Muscle of leg (tissue), 11 donors: ENCODE results near the gene VWCE. TPM values are rescaled to one million over a fixed set of nuclear protein-coding genes. Genes with fewer than 3 reads are reported as not detected.

ENCODE experiments used
- DNase-seq: peaks from one replicate; pipeline ENCODE4 v3.0.0; 2013
- H3K27ac ChIP-seq: one replicate; pipeline ENCODE4 v1.5.1; 2013; ENCODE audit warnings: mild to moderate bottlenecking, low read length, control low read depth
- H3K27me3 ChIP-seq: one replicate; pipeline ENCODE4 v1.6.1; 2013; ENCODE audit warnings: low read length; ENCODE audit not compliant: control insufficient read depth, insufficient read depth
- H3K36me3 ChIP-seq: one replicate; pipeline ENCODE4 v1.6.1; 2013; ENCODE audit warnings: low read length; ENCODE audit not compliant: control insufficient read depth, insufficient read depth
- H3K4me1 ChIP-seq: one replicate; pipeline ENCODE4 v1.6.1; 2013; ENCODE audit warnings: low read length; ENCODE audit not compliant: control insufficient read depth, insufficient read depth
- H3K4me3 ChIP-seq: one replicate; pipeline ENCODE4 v1.5.1; 2013; ENCODE audit warnings: low read length, control low read depth
- H3K9me3 ChIP-seq: replicated peaks from 2 replicates; pipeline ENCODE4 v1.6.1; 2013; ENCODE audit warnings: low read depth, low read length; ENCODE audit not compliant: control insufficient read depth
- WGBS: methylation state at CpG from one replicate; pipeline ENCODE4 v1.1.5; 2013; ENCODE audit warnings: missing lambda C conversion rate; ENCODE audit not compliant: insufficient coverage; 5-methylcytosine and 5-hydroxymethylcytosine counted together
- polyA plus RNA-seq, 8 donors: library from polyadenylated mRNA; unstranded; fragments of 120-200 nt; gene quantifications; one replicate each; pipeline versions ENCODE4 v1.2.1 to v1.2.3, GENCODE V29; 2013; ENCODE audit warnings: inconsistent platforms in 1 of 8, low replicate concordance in 1 of 8; ENCODE audit not compliant: insufficient read length in 8 of 8, insufficient read depth in 1 of 8
- total RNA-seq: library from RNA; stranded (reverse); fragments of 120-200 nt; gene quantifications from one replicate; pipeline ENCODE4 v1.2.4, GENCODE V29; 2013

VWCE gene
- total and polyA plus RNA-seq, 9 donors = 3.3 to 10.2 (median 5.0) TPM

DNA sequence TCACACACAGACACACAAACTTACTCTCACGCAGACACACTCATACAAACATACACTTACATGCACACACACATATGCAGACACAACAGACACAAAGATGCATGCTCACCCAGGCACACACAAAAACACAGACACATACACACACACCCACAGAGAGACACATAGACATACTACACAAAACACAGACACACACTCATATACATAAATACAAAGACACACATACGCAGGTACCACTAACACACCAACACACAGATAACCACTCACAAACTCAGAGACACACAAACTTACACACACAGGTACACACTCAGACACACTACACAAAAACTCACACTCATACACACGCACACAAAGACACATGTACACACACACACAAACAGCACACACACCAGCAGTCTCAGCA lies 22.4 kb downstream of the VWCE start:
- no peaks in the 10 kb centered on the region for H3K9me3 ChIP-seq
- no peak overlapping the region for H3K27ac ChIP-seq
- H3K27me3 ChIP-seq = no peaks in the 10 kb centered on the region
- H3K4me3 ChIP-seq = no peak overlapping the region
- WGBS = 91% methylated on average over 3 of the region's 3 CpGs
- H3K36me3 ChIP-seq = peaks cover 17% of the 10 kb centered on the region
- H3K4me1 ChIP-seq = peaks cover 3% of the 10 kb centered on the region
- DNase-seq = no peak

DNA sequence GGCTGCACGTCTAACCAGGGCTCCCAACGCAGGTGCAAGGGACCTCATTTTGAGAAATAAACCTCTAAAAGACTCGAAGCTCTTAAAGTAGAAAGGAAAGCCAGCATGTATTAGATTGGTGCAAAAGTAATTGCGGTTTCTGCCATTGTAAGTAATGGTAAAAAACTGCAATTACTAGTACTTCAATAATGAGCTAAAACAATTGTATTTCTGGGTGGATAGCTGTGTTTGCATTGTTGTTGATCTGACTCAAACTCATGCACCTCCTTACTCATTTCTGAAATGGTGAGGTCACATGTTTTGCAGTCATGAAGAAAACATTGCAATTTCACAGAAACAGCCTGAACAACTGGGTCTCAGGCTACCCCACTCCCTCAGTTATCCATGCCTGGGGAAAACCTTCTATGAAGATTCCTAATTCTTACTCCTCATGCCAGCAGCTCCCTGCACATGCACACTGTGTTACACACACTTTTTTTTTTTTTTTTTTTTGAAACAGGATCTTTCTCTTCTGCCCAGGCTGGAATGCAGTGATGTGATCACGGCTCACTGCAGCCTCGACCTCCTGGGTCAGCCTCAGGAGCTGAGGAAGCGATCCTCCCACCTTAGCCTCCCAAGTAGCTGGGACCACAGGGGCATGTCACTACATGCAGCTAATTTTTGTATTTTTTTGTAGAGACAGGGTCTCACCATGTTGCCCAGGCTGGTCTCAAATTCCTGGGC lies 24.6 kb downstream of the VWCE start:
- no peak for DNase-seq
- WGBS = 80% methylated on average over 2 of the region's 7 CpGs

DNA sequence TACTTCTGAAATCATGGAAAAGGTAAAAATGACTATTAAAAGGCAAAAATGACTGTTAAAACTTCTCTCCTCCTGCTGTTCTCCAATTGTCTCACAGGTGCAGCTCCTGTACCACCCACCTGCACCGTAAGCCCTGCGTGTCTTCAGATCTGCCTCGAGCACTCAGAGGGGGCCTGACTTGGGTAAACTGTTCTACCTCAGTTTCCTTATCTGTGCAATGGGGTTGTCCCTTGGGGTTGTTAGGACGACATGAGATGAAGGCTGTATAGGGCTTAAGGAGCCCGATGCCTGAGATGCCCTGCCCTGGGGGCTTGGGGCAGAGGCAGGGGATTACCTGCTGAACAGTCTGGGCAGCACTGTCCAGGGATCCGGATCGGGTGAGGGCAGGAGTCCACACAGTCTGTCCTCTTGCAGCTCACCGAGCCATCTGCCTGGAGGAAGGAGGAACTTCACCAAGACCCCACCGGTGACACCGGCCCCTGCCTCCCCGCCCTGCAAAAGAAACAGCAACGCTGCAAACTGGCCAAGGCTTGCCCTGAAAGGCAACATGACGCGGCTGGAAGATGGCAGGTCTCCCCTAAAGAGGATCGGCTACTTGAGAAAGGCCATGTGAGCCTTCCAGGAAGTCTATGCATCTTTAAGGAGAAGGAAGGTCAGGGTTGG lies 26.4 kb downstream of the VWCE start:
- Histone ChIP-seq H3K9me3 (no peaks in the 10 kb centered on the region), H3K27me3 (no peaks in the 10 kb centered on the region), H3K36me3 (peaks cover 13% of the 10 kb centered on the region), H3K27ac (no peak overlapping the region), H3K4me3 (no peak overlapping the region), H3K4me1 (peaks cover 3% of the 10 kb centered on the region)
- 88% methylated on average over 11 of the region's 15 CpGs for WGBS
- DNase-seq = no peak

More for the DNA sequence above, 24.6 kb downstream of the VWCE start:
- Histone ChIP-seq H3K27me3 (no peaks in the 10 kb centered on the region), H3K4me3 (no peak overlapping the region), H3K4me1 (peaks cover 3% of the 10 kb centered on the region), H3K9me3 (no peaks in the 10 kb centered on the region), H3K36me3 (peaks cover 16% of the 10 kb centered on the region), H3K27ac (no peak overlapping the region)

GRCh38 chr11:61267437-61267841 lies 27.7 kb downstream of the VWCE start:
- DNase-seq = no peak
- Histone ChIP-seq H3K27me3 (no peaks in the 10 kb centered on the region), H3K9me3 (no peaks in the 10 kb centered on the region), H3K4me3 (no peak overlapping the region), H3K36me3 (peaks cover 13% of the 10 kb centered on the region), H3K27ac (no peak overlapping the region), H3K4me1 (no peaks in the 10 kb centered on the region)
- WGBS = 78% methylated on average over 4 of the region's 6 CpGs

DNA sequence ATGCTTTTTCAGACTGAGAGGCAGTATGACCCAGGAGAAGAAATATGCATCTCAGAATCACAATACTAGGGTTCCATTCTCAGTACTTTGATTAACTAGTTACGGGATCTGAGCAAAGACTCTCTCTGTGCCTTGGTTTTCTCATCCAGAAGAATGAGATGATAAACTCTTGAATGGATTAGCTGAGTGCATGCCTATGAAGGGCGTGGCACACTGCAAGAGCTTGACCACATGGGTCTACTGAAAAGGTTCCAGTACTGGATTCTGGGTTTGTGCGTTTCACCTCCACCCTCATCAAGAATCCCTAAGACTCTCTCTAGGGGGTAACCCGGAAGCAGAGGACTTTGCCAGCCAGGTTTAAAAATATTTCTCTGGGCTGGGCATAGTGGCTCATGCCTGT lies 28.5 kb downstream of the VWCE start:
- Histone ChIP-seq H3K27ac (no peak overlapping the region), H3K36me3 (peaks cover 13% of the 10 kb centered on the region), H3K4me1 (no peaks in the 10 kb centered on the region), H3K9me3 (no peaks in the 10 kb centered on the region), H3K27me3 (no peaks in the 10 kb centered on the region), H3K4me3 (no peak overlapping the region)
- DNase-seq = no peak
- WGBS = 80% methylated on average over 2 of the region's 4 CpGs

GRCh38 chr11:61265357-61265756 lies 29.8 kb downstream of the VWCE start:
- no peak overlapping the region for H3K4me3 ChIP-seq
- H3K9me3 ChIP-seq = no peaks in the 10 kb centered on the region
- H3K36me3 ChIP-seq = peaks cover 13% of the 10 kb centered on the region
- DNase-seq = no peak
- WGBS = 86% methylated on average over 9 of the region's 14 CpGs
- H3K4me1 ChIP-seq = no peaks in the 10 kb centered on the region
- H3K27ac ChIP-seq = no peak overlapping the region
- no peaks in the 10 kb centered on the region for H3K27me3 ChIP-seq

GRCh38 chr11:61264795-61265194 lies 30.3 kb downstream of the VWCE start:
- Histone ChIP-seq H3K4me3 (no peak overlapping the region), H3K4me1 (no peaks in the 10 kb centered on the region), H3K36me3 (peaks cover 11% of the 10 kb centered on the region), H3K27me3 (no peaks in the 10 kb centered on the region), H3K9me3 (no peaks in the 10 kb centered on the region), H3K27ac (no peak overlapping the region)
- WGBS = 93% methylated on average over 12 of the region's 14 CpGs
- no peak for DNase-seq

DNA sequence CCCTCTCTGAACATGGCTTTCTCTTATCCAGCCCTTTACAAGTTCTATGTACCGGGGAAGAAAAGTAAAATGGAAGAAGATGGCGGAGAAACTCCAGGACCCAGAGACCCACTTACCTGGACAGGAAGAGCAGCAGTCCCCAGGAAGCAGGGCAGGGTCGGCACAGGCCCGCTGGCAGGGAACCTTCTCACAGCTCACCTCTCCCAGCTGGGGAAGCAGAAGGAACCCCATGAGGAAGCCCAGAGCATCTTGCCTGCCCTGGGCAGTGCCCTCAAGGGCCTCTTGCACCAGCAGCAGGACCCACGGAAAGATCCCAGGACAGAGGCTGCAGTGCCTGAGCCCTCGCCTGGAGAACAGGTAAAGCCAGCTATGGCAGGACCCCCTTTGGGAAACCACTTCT lies 30.7 kb downstream of the VWCE start:
- Histone ChIP-seq H3K4me1 (no peaks in the 10 kb centered on the region), H3K36me3 (peaks cover 11% of the 10 kb centered on the region), H3K9me3 (no peaks in the 10 kb centered on the region), H3K27me3 (no peaks in the 10 kb centered on the region), H3K27ac (no peak overlapping the region), H3K4me3 (no peak overlapping the region)
- WGBS = 80% methylated on average over 5 of the region's 6 CpGs
- no peak for DNase-seq

DNA sequence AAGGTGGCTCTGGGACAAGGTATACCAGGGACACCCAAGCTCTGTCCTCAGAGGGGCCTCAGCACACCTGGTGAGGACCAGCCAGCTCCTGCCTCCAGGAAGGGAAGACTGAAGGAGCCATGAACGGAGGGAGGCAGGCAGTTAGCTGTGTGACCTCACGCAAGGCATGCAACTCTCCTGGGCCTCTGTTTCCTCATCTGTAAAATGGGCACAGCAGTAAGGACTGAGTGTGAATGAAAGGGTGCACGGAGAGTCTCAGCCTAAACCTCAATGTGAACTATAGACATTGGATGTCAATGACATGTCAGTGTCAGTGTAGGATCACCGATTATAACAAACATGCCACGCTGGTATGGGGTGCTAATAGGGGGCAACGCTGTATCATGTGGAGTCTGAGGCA lies 35.8 kb downstream of the VWCE start:
- 91% methylated on average over 4 of the region's 6 CpGs for WGBS
- no peak for DNase-seq
- peaks cover 6% of the 10 kb centered on the region for H3K36me3 ChIP-seq
- no peaks in the 10 kb centered on the region for H3K27me3 ChIP-seq
- no peak overlapping the region for H3K27ac ChIP-seq
- no peaks in the 10 kb centered on the region for H3K4me1 ChIP-seq
- H3K9me3 ChIP-seq = no peaks in the 10 kb centered on the region
- H3K4me3 ChIP-seq = no peak overlapping the region

DNA sequence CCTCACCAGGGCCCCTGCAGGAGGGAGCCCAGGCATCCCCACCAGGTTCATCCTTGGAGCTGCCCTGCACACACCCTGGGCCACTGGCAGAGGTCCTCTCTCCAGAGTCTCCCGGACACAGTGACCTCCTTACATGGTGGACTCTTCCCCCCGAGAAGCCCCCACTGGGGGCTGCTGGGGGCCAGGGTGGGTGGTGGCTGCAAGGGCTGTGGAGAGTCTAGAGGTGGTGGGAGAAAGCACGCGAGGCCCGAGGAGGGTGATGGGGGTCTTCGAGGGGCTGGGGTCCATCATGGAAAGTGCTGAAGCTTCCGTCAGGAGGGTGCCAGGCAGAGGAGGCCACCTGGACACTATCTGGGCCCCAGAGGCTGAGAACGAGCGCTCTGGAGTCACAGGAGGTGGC lies 36.6 kb downstream of the VWCE start:
- 91% methylated on average over 8 of the region's 9 CpGs for WGBS
- H3K9me3 ChIP-seq = no peaks in the 10 kb centered on the region
- H3K27me3 ChIP-seq = no peaks in the 10 kb centered on the region
- no peak overlapping the region for H3K4me3 ChIP-seq
- no peaks in the 10 kb centered on the region for H3K4me1 ChIP-seq
- DNase-seq = no peak
- H3K27ac ChIP-seq = no peak overlapping the region
- peaks cover 6% of the 10 kb centered on the region for H3K36me3 ChIP-seq
